Measurements from ENCODE around the gene SAP30.
A peak's percentile ranks its signal among the peaks of the same experiment; 100 is the strongest.

The SAP30 gene

GRCh38 chr4:173365359-173365996 lies 5.3 kb upstream of the SAP30 start:
- no peak for DNase-seq (ENCODE audit: low read depth in 1 of 2, low spot score in 1 of 2)

DNA sequence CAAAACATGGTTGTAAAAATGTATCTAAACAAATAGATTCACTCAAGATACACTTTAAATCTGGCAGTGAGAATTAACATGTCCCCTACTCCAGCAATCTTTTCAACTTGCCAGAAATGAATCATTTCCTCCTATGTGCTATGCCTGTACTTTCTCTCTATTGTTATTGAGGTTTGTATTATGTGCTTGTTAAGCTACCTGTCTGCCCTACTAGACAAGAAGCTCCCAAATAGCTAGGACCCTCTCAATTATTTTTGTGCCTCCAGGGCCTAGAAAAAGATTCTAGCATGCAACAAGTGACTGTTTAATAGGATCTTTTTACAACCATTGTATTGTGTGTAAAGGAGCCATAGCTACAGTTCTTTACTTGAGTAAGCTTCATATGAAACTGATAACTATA lies 3.5 kb upstream of the SAP30 start:
- no peak for DNase-seq (ENCODE audit: low read depth in 1 of 2, low spot score in 1 of 2)

GRCh38 chr4:173367946-173368345 lies 2.8 kb upstream of the SAP30 start:
- no peak for DNase-seq (ENCODE audit: low read depth in 1 of 2, low spot score in 1 of 2)

GRCh38 chr4:173370130-173370476 lies 651 bp upstream of the SAP30 start:
- peak; percentile 36 to 46 for DNase-seq (ENCODE audit: low read depth in 1 of 2, low spot score in 1 of 2)

- peak; percentile 17 to 23 for DNase-seq (ENCODE audit: low read depth in 1 of 2, low spot score in 1 of 2)
These were observed 788 bp downstream of the SAP30 start for GRCh38 chr4:173371292-173372192.

GRCh38 chr4:173374588-173374987 lies 3.8 kb downstream of the SAP30 start:
- no peak for DNase-seq (ENCODE audit: low read depth in 1 of 2, low spot score in 1 of 2)

DNA sequence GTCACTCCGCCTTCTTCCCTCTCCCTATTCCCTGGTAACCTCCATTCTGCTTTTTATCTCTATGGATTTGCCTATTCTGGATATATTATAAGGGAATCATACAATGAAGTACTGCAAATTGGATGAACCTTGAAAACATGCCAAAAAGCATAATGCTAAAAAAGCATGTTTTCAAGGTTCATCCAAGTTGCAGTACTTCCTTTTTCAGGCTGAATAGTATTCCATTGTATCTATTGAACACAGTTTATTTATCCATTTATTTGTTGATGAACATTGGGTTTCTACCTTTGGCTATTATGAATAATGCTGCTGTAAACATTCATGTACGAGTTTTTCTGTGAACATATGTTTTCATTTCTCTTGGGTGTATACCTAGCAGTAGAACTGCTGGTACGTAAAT lies 9.2 kb downstream of the SAP30 start:
- DNase-seq (ENCODE audit: low read depth in 1 of 2, low spot score in 1 of 2), result no peak

- DNase-seq (ENCODE audit: low read depth in 1 of 2, low spot score in 1 of 2), result no peak
These were observed 10.2 kb downstream of the SAP30 start for GRCh38 chr4:173380987-173381386.

GRCh38 chr4:173381610-173382009 lies 10.9 kb downstream of the SAP30 start:
- no peak for DNase-seq (ENCODE audit: low read depth in 1 of 2, low spot score in 1 of 2)

- DNase-seq (ENCODE audit: low read depth in 1 of 2, low spot score in 1 of 2), result no peak
These were observed 11.6 kb downstream of the SAP30 start for GRCh38 chr4:173382349-173382748.

- no peak for DNase-seq (ENCODE audit: low read depth in 1 of 2, low spot score in 1 of 2)
These were observed 16.0 kb downstream of the SAP30 start for GRCh38 chr4:173386751-173387150.

GRCh38 chr4:173391701-173392100 lies 20.9 kb downstream of the SAP30 start:
- DNase-seq (ENCODE audit: low read depth in 1 of 2, low spot score in 1 of 2), result no peak

DNA sequence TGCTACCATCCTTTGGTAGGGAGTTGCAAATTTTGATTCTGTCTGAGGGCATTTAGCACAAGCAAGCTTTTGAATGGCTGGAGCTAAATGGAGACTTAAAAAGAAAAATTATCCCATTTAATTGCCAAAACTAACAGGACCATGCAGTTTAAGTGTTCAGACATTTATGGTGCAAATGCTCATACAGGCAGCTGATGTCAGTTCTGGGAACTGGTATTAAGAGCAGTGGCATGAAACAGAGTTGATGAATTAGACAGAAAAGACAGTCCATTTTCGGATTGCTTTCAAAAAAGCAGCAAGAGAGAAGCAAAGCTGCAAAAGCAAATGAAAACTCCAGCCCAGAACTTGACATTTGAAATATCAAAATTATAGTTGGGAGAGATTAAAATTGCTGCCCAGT lies 26.9 kb downstream of the SAP30 start:
- no peak for DNase-seq (ENCODE audit: low read depth in 1 of 2, low spot score in 1 of 2)

DNA sequence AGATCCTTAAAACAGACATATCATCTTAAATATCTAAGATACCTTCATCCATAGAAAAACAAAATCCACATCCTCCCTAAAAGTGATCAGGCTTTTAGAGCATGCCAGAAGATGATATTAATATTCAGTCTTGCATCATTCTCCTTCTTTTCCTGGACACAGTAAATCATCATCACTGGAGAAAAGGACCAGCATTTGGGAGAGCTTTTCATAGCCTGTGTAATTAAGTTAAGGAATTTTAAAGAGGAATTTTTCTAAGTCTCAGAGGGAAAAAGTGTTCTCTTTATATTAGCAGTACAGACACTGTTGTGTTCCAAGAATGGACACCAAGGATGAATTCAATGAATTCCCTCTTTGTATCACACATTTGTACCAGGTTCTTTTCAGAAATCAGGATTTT lies 27.5 kb downstream of the SAP30 start:
- DNase-seq (ENCODE audit: low read depth in 1 of 2, low spot score in 1 of 2), result no peak

DNA sequence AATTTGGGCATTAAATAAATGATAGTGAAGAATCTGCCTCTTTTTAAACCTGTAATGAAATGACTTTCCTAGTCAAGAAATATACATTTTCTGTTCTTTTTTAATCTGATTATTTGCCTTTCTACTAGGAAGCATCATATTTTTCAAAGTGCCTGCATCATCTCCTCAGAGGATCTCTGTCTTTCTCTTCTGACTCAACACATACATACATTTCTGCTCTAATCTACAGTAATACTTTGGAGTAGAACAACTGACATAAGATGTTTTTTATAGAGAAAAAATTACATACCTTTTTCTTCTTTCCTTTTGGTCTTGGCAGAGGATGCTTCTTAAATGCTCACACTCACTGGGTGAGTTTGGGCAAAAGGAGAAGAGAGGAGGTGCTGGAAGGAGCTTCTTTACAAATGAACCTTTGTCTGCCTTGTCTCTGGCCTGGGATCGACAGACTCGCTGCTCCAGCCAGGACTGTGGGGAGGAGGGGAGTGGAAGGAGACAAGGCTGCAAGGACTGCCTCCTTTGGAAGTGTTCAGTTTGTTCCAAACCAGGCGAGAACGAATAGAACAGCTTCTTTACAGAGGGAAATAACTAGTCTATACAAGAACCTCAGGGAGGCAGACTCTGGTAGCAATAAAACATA lies 28.1 kb downstream of the SAP30 start, which contains the start of gene SCRG1:
Gene SCRG1 (minus strand): TSS at position 338 of the 637 bp plus-strand sequence. CDS start 7,702 bp downstream, outside the sequence.
- no peak for DNase-seq (ENCODE audit: low read depth in 1 of 2, low spot score in 1 of 2)

GRCh38 chr4:173401063-173401462 lies 30.3 kb downstream of the SAP30 start:
- DNase-seq (ENCODE audit: low read depth in 1 of 2, low spot score in 1 of 2), result no peak

DNA sequence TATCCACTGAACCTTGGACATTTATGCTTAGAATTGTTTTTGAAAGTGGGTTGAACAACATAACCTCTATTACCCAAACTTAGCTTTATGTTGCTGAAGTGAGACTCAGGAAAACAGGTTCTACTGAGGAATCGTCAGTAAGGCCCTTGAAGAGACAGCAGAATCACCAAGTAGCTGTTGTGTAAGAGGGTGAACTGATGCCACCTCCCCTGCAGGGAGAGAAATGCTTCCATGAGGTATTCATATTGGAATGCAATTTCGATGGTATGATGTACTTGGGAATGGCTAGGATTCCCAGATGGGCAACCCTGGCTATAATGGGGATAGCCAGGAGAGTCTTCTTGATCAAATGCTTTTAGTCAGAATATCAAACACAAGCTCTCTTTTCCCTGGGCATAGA lies 32.3 kb downstream of the SAP30 start:
- DNase-seq (ENCODE audit: low read depth in 1 of 2, low spot score in 1 of 2), result no peak

DNA sequence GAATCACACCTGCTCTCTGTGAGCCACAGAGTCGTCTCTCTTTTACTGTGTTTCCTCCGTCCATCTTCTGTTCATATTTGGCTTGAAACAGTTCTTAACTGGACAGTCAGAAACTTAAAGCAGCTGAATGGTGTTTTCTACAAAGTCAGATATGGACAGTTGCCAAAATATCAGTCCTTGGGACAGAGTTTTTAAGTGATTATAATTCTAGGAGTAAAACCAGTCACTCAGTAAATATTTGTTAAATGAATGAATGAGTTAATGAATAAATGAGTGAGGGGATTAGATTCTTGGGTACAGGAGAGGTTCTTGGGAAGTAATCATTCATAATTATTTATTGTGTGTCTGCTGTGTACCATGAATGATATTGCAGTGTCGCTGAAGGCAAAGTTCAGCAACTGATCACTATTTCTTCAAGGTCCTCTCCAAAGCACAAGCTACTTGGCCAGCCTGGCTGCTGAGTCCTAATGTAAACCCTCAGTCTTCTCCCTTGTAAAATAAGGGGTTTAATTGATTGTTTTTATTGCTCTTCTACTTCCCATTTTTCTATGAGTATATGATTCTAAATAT lies 33.6 kb downstream of the SAP30 start:
- DNase-seq (ENCODE audit: low read depth in 1 of 2, low spot score in 1 of 2), result no peak

GRCh38 chr4:173405840-173406606 lies 35.3 kb downstream of the SAP30 start:
- DNase-seq (ENCODE audit: low read depth in 1 of 2, low spot score in 1 of 2), result no peak

GRCh38 chr4:173410079-173410478 lies 39.3 kb downstream of the SAP30 start:
- no peak for DNase-seq (ENCODE audit: low read depth in 1 of 2, low spot score in 1 of 2)

DNA sequence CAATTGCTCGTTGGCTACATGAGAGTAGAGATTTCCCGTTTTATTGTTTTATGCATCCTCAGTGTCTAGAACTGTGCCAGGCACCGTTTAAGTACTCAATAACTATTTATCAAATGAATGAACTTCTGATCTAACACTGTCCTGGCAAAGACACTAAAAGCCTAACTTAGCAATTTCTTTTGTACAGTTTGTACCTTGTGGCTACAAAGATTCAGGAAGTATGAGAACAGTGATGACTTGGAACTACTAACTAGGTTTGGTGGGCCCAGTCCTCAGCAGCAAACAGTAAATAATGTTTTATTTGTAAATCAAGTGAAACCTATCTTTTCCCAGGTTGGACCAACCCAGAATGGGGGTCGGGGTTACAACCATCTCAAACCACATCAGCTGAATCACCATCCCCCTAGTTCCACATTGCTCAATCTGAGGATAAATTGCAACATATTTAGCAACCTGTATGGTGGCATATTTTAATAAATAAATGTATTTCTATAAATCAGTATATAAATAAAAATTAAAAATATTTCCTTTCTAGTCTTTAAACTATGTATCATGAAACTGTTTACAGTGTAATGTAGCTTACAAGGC lies 40.4 kb downstream of the SAP30 start:
- DNase-seq (ENCODE audit: low read depth in 1 of 2, low spot score in 1 of 2), result no peak

Data from activated T-helper 1 cell treated with anti-CD3 and anti-CD28 coated beads, Interleukin-2, amount 50 U/mL, for 16 hours (primary cell).